WI38 (cell line): ENCODE measurements around the gene HEPACAM.

Experiments used
- H3K4me3 ChIP-seq: 2 replicates; pipeline ENCODE4 v1.5.1; 2011; ENCODE audit warnings: low read depth, mild to moderate bottlenecking, control low read depth, low read length
- CTCF ChIP-seq: IDR thresholded peaks from 2 replicates; pipeline ENCODE4 v1.5.1; 2012; ENCODE audit warnings: low read depth, mild to moderate bottlenecking, control low read depth, low read length

HEPACAM gene

DNA sequence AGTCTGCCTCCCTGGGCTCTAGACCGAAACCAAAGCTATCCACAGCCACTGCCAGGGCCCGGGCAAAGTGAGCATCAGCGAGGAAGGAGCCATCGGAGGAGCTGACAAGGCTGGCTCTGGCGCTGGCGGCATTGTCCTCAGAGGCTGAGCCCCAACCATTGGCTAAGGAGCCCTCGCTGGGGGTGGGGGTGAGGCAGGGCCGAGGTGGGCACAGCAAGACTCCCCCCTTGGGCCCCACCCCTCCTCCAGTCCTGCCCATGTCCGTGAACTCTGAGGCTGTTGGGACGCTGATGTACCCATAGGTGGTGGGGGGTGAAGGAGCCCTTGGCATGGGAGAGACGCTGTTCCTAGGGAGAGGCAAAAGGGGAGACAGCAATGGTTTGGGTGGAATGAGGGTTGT is 49.4 kb downstream of the HEPACAM start:
- TF ChIP-seq CTCF, result no peak
- H3K4me3 ChIP-seq, result no peak overlapping the region

GRCh38 chr11:124884869-124885479 is 50.9 kb downstream of the HEPACAM start:
- H3K4me3 ChIP-seq, result no peak overlapping the region
- no peak for TF ChIP-seq CTCF

DNA sequence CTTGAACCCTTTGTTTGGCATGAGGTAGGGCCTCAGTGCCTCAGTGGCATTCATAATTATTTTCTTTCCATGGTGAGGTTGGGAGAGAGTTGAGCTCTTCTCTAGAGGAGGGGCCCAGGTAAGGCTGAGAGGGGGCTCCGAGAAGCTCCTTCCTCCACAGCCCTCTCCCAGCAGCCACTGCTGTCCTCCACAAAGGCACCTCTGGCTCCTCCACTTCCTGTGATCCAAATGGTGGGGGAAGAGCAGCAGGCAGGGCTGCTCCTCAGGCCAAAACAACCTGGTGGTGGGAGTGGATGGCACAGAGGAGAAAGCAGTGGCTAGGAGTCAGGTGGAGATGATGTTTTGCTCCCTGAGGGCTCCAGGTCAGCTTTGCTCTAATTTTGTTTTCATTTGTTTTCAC is 51.5 kb downstream of the HEPACAM start:
- no peak overlapping the region for H3K4me3 ChIP-seq
- TF ChIP-seq CTCF, result no peak

DNA sequence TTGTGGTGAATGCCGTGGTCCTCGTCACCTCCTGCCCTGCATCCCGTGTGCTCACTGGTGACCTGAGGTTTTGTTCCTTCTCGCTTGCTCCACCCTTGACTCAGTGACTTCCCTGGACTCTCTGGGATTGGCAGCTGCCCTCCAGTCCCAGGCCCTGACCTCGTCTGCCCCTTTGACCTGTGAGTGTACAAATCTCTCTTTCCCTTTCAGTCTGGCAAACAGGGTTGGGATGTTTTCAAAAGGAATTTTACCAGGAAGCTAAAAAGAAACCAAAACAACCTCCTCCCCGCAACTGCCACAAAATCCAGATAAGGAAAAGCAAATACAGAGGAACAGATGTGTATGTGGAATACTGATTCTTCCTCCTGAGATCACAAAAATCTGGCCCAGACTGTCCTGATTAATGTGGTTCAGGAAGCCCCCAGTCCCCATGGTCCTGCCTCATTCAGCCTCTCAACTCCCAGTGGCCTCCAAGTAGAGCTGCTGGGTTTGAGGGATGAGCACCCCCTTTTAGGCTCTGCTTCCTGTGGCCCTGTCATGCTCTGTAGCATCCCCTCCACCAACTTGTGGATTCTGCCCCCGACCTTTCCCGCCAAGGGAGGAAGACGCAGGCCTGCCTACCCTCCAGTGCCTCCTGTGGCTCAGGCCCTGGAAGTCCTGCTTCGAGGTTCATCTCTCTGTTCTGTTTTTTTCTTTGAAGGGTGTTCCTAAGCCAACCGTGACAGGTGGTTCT is 53.3 kb downstream of the HEPACAM start:
- no peak for TF ChIP-seq CTCF
- no peak overlapping the region for H3K4me3 ChIP-seq

DNA sequence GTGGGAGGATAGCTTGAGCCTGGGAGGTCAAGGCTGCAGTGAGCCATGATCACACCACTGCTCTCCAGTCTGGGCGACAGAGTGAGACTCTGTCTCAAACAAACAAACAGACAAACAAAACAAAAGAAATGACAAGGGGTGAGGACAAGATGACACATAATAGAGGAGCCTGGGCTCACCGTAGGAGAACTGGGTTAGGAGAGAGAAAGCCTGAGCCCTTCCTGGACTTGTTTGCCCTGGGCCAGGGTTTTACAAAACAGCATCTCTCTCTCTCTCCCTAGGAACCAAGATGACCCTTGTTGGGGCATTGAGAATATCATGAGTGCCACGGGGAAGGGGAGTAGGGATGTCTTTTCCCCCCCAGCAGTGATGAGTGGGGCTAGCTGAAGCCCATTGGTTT is 54.9 kb downstream of the HEPACAM start:
- no peak for TF ChIP-seq CTCF
- no peak overlapping the region for H3K4me3 ChIP-seq

GRCh38 chr11:124880290-124880611 is 55.6 kb downstream of the HEPACAM start:
- no peak overlapping the region for H3K4me3 ChIP-seq
- no peak for TF ChIP-seq CTCF

- no peak for TF ChIP-seq CTCF
- no peak overlapping the region for H3K4me3 ChIP-seq
These were observed 56.2 kb downstream of the HEPACAM start for GRCh38 chr11:124879493-124880289.
